OCI-LY3 (cell line): ENCODE results near the gene OGT.
"Not testable (repeated sequence)": the region's sequence is repeated elsewhere in the genome, so short reads cannot be mapped to it uniquely, and the experiment has no call there.

Source experiments
- H2AFZ ChIP-seq: fragments of 200-600, 300-600 bp; shearing (Covaris generic); 2 replicates; pipeline ENCODE4 v1.6.0; 2014; ENCODE audit warnings: antibody characterized with exemption, low read depth, low read length
- H3K27ac ChIP-seq: fragments of 200-600, 300-600 bp; sonication (generic); 2 replicates; pipeline ENCODE4 v1.5.1; 2014; ENCODE audit warnings: mild to moderate bottlenecking, low read length, moderate library complexity, mixed read lengths
- H3K27me3 ChIP-seq: fragments of 200-600, 300-600 bp; sonication (generic); 2 replicates; pipeline ENCODE4 v1.6.1; 2014; ENCODE audit warnings: low read depth, low read length, mixed read lengths
- H3K36me3 ChIP-seq: fragments of 200-600, 300-600 bp; sonication (generic); replicated peaks from 2 replicates; pipeline ENCODE3; 2014; ENCODE audit warnings: low read depth, low read length, mixed read lengths
- H3K4me1 ChIP-seq: fragments of 300-600, 200-600 bp; sonication (generic); 2 replicates; pipeline ENCODE4 v1.6.1; 2014; ENCODE audit warnings: low read length, mixed read lengths
- H3K4me2 ChIP-seq: fragments of 200-600, 300-600 bp; sonication (generic); 2 replicates; pipeline ENCODE4 v1.6.1; 2014; ENCODE audit warnings: low read length, mixed read lengths
- H3K4me3 ChIP-seq: fragments of 300-600, 200-600 bp; sonication (generic); 2 replicates; pipeline ENCODE4 v1.5.1; 2014; ENCODE audit warnings: antibody characterized with exemption, mild to moderate bottlenecking, low read length, moderate library complexity
- H3K79me2 ChIP-seq: fragments of 300-600, 200-600 bp; shearing (Covaris generic); 2 replicates; pipeline ENCODE4 v1.6.1; 2014; ENCODE audit warnings: mild to moderate bottlenecking, low read length, mixed read lengths
- H3K9ac ChIP-seq: fragments of 300-600, 200-600 bp; shearing (Covaris generic); 2 replicates; pipeline ENCODE4 v1.6.0; 2014; ENCODE audit warnings: mild to moderate bottlenecking, low read length, moderate library complexity
- H3K9me3 ChIP-seq: fragments of 200-600, 300-600 bp; shearing (Covaris generic); 2 replicates; pipeline ENCODE4 v1.6.1; 2014; ENCODE audit warnings: low read length, mixed read lengths; ENCODE audit not compliant: insufficient read depth
- H4K20me1 ChIP-seq: fragments of 200-600, 300-600 bp; sonication (generic); 2 replicates; pipeline ENCODE4 v1.6.1; 2016; ENCODE audit warnings: low read length, mixed read lengths; ENCODE audit not compliant: insufficient read depth
- CTCF ChIP-seq: fragments of 200-600, 300-600 bp; sonication (generic); IDR thresholded peaks from 2 replicates; pipeline ENCODE4 v1.5.1; 2014; ENCODE audit warnings: antibody characterized with exemption, low read length, low read depth
- EZH2phosphoT487 ChIP-seq: fragments of 200-600 bp; shearing (Covaris generic); IDR thresholded peaks from 2 replicates; pipeline ENCODE4 v1.6.1; 2018; ENCODE audit warnings: antibody characterized with exemption, mixed run types, low read depth

The OGT gene

GRCh38 chrX:71509289-71509688 is 23.6 kb upstream of the OGT start:
- Histone ChIP-seq H3K79me2 (no peaks in the 10 kb centered on the region), H3K27me3 (no peaks in the 10 kb centered on the region), H3K4me3 (no peak overlapping the region), H3K9ac (no peak overlapping the region), H3K4me2 (no peak overlapping the region), H2AFZ (no peak overlapping the region), H3K36me3 (no peaks in the 10 kb centered on the region), H3K4me1 (peaks cover 12% of the 10 kb centered on the region), H3K9me3 (no peaks in the 10 kb centered on the region), H4K20me1 (no peaks in the 10 kb centered on the region), H3K27ac (no peak overlapping the region)
- TF ChIP-seq EZH2phosphoT487 (no peak), CTCF (no peak)

DNA sequence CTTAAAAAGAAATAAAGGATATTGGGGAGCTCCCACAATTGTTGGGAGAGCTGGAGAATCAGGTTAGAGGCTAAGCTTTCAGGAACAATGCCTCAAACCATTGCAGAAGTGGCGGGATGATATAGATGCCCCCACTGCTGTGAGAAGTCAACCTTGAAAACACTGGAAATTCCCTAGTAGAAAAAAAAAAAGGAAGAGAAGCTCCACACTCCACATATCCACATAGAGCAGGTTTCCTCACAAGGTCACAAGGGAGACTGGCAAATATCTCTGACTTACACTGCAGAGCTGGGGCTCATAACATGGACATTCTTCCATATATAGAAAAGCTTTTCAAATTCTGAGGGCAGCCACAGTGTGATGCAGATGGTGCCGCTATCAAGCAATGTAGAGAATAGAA is 22.7 kb upstream of the OGT start:
- Histone ChIP-seq H3K4me2 (peak overlapping the region; percentile 16; the same call in 1 of the 2 replicates), H4K20me1 (no peaks in the 10 kb centered on the region), H3K27ac (no peak overlapping the region), H3K4me1 (peaks cover 20% of the 10 kb centered on the region), H3K79me2 (no peaks in the 10 kb centered on the region), H3K27me3 (no peaks in the 10 kb centered on the region), H3K9me3 (no peaks in the 10 kb centered on the region), H3K36me3 (no peaks in the 10 kb centered on the region), H2AFZ (no peak overlapping the region), H3K4me3 (no peak overlapping the region), H3K9ac (no peak overlapping the region)
- no peak for TF ChIP-seq EZH2phosphoT487
- TF ChIP-seq CTCF = no peak

GRCh38 chrX:71513731-71514130 is 19.2 kb upstream of the OGT start:
- H3K9ac ChIP-seq, H3K36me3 ChIP-seq, H3K27ac ChIP-seq, H3K27me3 ChIP-seq, H2AFZ ChIP-seq, H3K79me2 ChIP-seq, H3K9me3 ChIP-seq, H3K4me3 ChIP-seq, H4K20me1 ChIP-seq: not testable (repeated sequence)
- Histone ChIP-seq H3K4me2 (peak overlapping the region; percentile 52), H3K4me1 (peaks cover 26% of the 10 kb centered on the region)

DNA sequence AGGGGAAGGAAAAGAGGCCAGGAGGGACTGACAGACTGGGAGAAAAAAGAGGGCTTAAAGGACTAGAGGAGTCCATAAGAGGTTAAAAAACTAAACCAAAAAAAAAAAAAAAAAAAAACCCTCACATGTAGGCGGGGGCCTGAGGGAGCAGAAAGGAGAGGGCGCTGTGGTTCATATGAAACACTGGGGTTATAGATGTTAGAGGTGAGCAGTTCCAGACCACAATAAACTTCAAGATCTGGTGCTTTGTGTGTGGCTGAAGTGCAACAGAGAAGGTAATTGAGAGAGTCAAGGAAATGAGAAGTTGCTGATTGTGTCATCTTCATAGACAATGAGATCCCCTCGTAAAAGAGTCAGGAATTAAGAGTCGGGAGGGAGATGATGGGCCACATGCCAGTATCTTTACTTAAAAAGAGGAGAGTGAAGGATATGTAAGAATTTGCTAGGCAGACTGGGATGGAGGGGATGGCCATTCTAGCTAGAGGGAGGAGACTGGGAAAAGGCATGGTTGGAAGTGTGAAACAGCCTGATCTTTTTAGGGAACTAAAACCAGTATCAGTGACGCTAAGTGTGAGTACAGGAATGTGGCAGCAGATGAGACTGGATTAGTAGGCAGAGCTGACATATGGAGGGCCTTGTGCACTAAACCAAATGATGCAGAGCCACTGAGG is 18.4 kb upstream of the OGT start:
- Histone ChIP-seq H3K36me3 (no peaks in the 10 kb centered on the region), H3K9ac (no peak overlapping the region), H3K27ac (peak overlapping the region; percentile 34; the same call in 1 of the 2 replicates), H3K9me3 (no peaks in the 10 kb centered on the region), H4K20me1 (no peaks in the 10 kb centered on the region), H3K79me2 (no peaks in the 10 kb centered on the region), H3K27me3 (no peaks in the 10 kb centered on the region), H3K4me2 (peak overlapping the region; percentile 52), H3K4me1 (peaks cover 26% of the 10 kb centered on the region), H2AFZ (no peak overlapping the region), H3K4me3 (peak overlapping the region; percentile 7; the same call in 1 of the 2 replicates)
- TF ChIP-seq EZH2phosphoT487 (no peak), CTCF (peak; percentile 33)
